Putamen (tissue), 1 donor: ENCODE results near the gene MRI1.

Experiments used
- DNase-seq: peaks from one replicate; pipeline ENCODE4 v3.0.0-alpha.2; 2016; ENCODE audit warnings: low spot score

MRI1 gene

DNA sequence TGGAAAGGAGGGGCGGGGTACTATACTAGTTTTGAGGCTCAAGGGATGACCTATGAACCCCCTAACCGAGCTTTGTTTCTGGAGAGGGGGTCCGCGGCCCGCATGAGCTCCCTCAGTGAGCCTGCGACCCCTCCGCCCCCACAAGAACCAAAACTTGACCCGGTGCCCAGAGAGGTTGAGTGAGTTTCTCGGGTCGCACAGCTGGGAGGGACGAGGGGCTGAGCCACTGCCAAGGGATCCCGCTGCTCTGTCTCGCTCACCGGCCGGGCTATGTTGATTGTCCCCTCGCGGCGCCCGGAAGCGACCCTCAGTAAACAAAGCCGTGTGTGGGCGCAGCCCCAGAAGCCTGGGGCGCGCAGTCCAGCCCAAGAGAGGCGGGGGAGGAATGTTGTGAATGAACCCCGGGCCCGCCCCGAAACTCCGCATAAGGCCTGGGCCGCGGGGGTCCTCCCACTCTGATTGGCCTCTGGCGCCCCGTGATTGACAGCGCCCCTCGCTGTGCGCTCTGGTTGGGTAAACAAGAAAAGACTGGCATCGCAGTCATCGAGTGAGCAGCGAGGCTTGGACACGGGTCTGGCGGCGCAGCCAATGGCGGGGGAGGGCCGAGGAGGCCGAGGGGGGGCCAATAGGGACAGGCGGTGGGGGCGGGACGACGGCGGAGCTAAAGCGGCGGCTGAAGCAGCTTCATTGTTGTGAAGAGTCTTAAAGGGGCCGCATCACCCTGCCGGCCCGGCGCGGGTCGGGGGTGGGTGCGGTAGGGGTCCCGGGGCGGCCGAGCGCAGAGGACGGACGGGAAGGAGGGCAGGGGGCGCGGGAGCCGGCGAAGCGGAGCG is 30.7 kb downstream of the MRI1 start, which contains the start of gene ZSWIM4:
ZSWIM4 (plus strand) TSS at position 687 of the 833 bp plus-strand sequence. CDS start 206 bp downstream, outside the sequence.
- DNase-seq: peak; percentile 98

DNA sequence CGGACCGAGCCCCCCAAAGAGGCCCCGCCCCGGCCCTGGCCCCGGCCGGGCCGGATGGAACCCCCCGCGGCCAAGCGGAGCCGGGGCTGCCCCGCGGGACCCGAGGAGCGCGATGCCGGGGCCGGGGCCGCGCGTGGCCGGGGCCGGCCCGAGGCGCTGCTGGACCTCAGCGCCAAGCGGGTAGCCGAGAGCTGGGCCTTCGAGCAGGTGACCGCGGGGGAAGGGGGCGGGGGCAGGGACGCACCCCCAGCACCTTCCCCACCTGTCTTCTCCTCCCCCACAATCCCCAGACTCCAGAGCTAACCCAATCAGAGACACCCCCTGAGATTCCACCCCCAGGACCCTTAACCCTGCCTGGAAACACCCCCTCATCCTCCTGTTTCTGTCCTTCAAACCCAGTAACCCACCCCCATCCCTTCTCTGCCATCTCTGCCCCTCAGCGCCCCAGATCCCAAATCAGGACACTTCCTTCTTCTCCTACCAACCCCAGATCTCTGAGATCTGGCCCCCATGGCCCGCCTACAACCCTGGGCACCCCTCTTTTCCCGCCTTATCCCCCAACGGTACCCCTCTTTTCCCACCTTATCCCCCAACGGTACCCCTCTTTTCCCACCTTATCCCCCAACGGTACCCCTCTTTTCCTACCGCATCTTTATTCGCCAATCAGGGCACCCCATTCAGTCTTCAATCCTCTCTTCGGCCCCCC is 31.4 kb downstream of the MRI1 start:
- no peak for DNase-seq

GRCh38 chr19:13796301-13797057 is 32.2 kb downstream of the MRI1 start:
- no peak for DNase-seq

DNA sequence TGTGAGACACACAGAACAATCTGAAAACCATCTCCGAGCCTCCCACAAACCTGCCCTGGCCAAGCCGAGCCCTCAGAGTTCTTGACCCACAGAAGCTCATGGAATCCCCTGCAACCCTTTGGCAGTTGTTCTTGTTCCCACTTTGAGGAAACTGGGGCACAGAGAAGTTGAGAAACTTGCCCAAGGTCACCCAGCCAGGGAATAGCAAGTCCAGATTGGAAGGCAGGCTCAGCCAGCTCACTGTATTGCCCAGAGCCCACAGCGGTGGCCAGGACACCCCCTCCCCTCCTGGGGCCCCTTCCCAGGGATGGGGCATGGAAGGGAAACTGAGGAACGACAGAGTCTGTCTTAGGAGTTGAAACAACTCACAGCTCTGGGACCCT is 32.7 kb downstream of the MRI1 start:
- no peak for DNase-seq

- DNase-seq: no peak
Observed at GRCh38 chr19:13797870-13798269, 33.5 kb downstream of the MRI1 start.

DNA sequence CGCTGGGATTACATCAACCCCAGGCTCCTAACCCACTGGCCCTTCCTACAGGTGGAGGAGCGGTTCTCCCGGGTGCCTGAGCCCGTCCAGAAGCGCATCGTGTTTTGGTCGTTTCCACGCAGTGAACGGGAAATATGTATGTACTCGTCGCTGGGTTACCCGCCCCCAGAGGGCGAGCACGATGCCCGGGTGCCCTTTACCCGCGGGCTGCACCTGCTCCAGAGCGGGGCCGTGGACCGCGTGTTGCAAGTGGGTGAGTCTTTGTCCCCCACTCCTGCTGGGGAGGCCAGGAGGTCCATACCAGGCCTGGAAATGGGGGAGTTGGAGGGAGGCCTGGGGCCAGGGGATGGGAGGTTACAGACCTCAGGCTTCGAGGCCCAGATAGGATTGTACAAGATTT is 35.3 kb downstream of the MRI1 start:
- no peak for DNase-seq

DNA sequence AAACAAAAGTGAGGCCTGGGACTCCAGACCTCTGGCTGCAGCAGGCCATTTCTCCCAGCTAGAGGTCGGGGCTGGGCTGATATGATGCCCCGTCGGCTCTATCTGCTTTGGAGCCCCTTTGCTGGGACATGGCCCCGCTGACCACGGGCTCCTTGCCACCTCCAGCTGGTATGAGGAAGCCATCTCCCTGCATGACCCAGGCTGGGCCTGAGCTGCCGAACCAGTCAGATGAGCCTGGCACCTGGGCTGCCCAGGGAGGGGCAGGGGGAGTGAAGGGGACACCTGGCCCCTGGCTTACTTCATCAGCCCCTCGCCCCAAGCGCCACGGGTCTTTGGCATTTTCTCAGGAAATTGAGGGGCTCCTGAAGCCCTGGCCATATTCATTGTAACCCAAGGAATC is 38.7 kb downstream of the MRI1 start:
- no peak for DNase-seq

DNA sequence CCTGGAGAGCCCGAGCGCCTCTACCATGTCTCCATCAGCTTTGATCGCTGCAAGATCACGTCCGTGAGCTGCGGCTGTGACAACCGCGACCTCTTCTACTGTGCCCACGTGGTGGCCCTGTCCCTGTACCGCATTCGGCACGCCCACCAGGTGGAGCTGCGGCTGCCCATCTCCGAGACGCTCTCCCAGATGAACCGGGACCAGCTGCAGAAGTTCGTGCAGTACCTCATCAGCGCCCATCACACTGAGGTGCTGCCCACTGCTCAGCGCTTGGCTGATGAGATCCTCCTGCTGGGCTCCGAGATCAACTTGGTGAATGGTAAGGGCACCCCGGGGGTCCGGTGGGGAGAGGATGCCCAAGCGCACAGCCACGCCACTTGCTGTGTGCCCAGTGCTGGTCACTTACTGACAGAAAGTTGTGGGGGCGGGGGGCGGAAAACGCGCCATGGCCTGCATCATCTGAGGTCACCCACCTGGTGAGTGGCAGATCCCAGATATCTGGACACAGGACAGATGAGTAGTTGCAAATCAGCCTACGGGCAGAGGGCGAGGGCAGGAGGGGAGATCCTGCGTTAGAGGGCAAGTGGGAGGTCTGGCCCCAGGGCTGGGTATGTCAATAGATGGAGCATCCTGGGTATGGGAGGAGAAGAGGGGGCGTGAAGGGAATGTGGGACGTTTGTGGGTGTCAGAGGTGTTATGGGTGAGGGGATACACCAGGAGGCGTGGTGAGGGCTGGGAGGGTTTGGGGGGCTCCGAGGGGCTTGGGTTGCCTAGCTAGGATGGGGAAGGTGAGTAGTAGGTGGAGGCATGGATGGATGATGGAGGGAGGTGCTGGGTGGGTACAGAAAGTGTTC is 40.7 kb downstream of the MRI1 start:
- DNase-seq: no peak

DNA sequence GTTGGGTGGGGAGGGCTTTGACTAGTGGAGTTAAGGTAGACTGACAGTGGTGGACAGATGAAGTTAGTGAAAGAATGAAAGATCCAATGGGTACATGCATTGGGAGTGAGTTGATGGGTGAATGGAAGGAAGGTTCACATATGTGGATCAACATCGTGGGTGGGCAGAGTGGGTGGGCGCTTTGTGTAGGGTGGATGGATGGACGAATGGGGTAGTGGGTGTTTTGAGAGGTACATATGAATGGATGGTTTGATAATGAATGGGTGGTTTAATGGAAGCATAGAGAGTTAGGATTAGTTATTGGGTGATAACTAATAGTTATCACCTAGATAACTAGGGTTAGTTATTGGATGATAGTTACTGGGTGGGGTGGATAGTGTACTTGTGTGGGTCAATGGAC is 42.4 kb downstream of the MRI1 start:
- no peak for DNase-seq

DNA sequence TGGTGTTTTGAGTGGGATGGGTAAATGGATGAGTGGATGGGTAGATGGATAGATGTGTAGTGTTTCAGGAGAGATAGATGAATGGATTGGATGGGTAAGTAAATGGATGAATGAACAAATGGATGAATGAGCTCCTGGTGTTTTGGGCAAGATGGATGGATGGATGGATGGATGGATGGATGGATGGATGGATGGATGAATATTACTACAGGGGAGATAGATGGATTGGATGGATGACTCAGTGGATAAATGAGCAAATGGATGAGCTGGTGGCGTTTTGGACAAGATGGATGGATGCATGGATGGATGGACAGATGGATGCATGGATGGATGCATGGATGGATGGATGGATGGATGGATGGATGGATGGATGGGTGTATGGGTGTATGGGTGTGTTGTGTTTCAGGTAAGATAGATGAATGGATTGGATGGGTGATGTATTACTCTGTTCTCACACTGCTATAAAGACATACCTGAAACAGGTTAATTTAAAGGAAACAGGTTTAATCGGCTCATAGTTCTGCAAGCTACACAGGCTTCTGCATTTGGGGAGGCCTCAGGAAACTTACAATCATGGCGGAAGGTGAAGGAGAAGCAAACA is 43.2 kb downstream of the MRI1 start:
- no peak for DNase-seq

GRCh38 chr19:13808856-13809255 is 44.5 kb downstream of the MRI1 start:
- no peak for DNase-seq

- DNase-seq: no peak
Observed at GRCh38 chr19:13812544-13812943, 48.2 kb downstream of the MRI1 start.

DNA sequence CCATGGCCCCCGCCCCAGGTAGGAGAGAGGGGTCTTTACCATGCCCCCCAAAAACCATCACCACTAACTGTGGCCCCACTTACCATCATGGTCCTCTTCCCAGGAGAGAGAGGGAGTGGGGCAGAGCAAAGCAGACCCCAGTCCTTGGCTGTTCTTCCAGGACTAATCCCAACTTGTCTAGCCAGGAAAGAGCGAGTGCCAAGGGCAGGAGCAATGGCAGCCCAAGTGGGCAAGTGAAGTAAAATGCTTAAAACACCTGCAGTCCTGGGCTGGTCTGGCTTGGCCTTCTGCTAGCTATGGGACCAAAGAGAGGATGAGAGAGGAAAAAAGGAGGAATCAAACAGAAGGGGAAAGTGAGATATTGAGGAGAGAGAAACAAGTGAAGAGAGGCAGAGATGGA is 48.8 kb downstream of the MRI1 start:
- no peak for DNase-seq

GRCh38 chr19:13814550-13814949 is 50.2 kb downstream of the MRI1 start:
- DNase-seq: no peak

- DNase-seq: no peak
Observed at GRCh38 chr19:13817018-13817614, 52.8 kb downstream of the MRI1 start.

GRCh38 chr19:13817615-13818371 is 53.5 kb downstream of the MRI1 start:
- no peak for DNase-seq

DNA sequence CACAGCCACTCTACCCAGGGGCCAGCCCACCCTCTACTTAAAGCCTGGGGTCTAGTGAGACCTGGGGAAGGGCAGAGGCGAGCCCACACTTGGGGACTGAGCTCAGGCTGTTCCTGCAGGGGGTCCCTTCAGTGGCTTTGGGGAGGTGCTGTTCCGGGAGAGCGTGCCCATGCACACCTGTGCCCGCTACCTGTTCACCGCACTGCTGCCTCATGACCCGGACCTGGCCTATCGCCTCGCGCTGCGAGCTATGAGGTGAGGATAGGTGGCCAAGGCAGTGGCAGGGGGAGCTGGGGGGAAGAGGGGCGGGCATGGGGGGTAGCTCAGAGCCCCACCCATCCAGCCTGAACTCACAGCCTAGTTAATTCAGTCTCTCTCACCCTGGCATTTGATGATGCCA is 54.9 kb downstream of the MRI1 start:
- no peak for DNase-seq

DNA sequence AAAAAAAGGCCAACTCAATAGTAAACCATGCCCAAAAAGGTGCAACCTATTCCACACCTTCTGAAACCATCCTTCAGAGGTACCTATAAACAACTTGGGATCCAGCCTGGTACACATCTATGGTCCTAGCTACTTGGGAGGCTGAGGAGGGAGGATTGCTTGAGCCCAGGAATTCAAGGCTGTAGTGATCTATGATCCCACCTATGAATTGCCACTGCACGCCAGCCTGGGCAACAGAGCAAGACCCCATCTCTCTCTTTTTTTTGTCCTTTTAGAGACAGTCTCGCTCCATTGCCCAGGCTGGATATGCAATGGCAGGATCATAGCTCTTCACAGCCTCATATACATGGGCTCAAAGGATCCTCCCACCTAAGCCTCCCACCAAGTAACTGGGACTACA is 57.0 kb downstream of the MRI1 start:
- DNase-seq: no peak

DNA sequence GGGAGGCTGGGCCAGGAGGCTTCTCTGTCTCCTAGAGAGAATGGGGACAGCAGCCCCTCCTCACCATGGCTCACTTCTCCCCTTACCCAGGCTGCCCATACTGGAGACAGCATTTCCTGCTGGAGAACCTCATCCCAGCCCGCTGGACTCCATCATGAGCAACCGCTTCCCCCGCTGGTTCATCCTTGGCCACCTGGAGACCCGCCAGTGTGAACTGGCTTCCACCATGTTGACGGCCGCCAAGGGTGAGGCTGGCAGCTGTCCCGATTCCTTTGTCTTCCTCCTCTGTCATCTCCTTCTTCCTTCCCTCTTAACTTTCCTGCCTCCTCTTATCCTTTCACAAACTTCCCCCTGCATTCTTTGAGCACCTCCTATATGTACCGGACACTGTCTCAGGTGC is 58.9 kb downstream of the MRI1 start:
- no peak for DNase-seq
